HEK293 (cell line): ENCODE data around the gene LAMB1.

ENCODE experiments used
- CTCF ChIA-PET: fragments of 350-600 bp; formaldehyde crosslinking; extraction: SDS; loops from one replicate; lab custom pipeline; 2021; ENCODE audit warnings: antibody characterized with exemption; lab: Yijun Ruan, JAX
- POLR2A ChIA-PET: fragments of 300-600 bp; formaldehyde crosslinking; extraction: SDS; loops from one replicate; lab custom pipeline; 2020; ENCODE audit warnings: antibody characterized with exemption, inconsistent platforms; lab: Yijun Ruan, JAX
- H3K27ac ChIP-seq: fragments of 200-500 bp; sonication (Bioruptor generic); 2 replicates; pipeline ENCODE4 v1.5.1; 2014; ENCODE audit warnings: low read depth, low read length, control low read depth, inconsistent platforms; ENCODE audit errors: extremely low read depth
- H3K36me3 ChIP-seq, 2 experiments: fragments of 200-500 bp in 1 of 2; sonication (Bioruptor generic) in 1 of 2; 1 replicate in 1 of 2; 2 replicates in 1 of 2; pipeline ENCODE4 v1.5.1; 2014 to 2017; ENCODE audit warnings: inconsistent platforms in 2 of 2, low read length in 2 of 2; ENCODE audit not compliant: control insufficient read depth in 2 of 2, insufficient read depth in 1 of 2
- H3K4me1 ChIP-seq: fragments of 200-500 bp; sonication (Bioruptor generic); 2 replicates; pipeline ENCODE4 v1.5.1; 2014; ENCODE audit warnings: mild to moderate bottlenecking, low read length, inconsistent platforms; ENCODE audit not compliant: control insufficient read depth, insufficient read depth
- H3K4me3 ChIP-seq: 2 replicates; pipeline ENCODE4 v1.5.1; 2011; ENCODE audit warnings: low read depth, mild to moderate bottlenecking, control low read depth, low read length, moderate library complexity
- H3K9me3 ChIP-seq: fragments of 200-500 bp; sonication (Bioruptor generic); 2 replicates; pipeline ENCODE4 v1.5.1; 2014; ENCODE audit warnings: low read depth, low read length, inconsistent platforms; ENCODE audit not compliant: control insufficient read depth, insufficient read depth
- BCL6B ChIP-seq: fragments of 450-650 bp; formaldehyde crosslinking; IDR thresholded peaks from 2 replicates; pipeline ENCODE4 v1.5.1; 2017; ENCODE audit warnings: missing biosample characterization, missing genetic modification characterization
- GLI2 ChIP-seq: fragments of 450-650 bp; formaldehyde crosslinking; IDR thresholded peaks from 2 replicates; pipeline ENCODE4; 2017; ENCODE audit warnings: missing biosample characterization, missing genetic modification characterization, low read depth, borderline replicate concordance
- GLI4 ChIP-seq: fragments of 450-650 bp; formaldehyde crosslinking; IDR thresholded peaks from 2 replicates; pipeline ENCODE4 v1.5.1; 2016; ENCODE audit warnings: missing biosample characterization, missing genetic modification characterization
- GLIS2 ChIP-seq: fragments of 450-650 bp; formaldehyde crosslinking; IDR thresholded peaks from 2 replicates; pipeline ENCODE4 v1.5.1; 2016; ENCODE audit warnings: missing biosample characterization, missing genetic modification characterization
- MZF1 ChIP-seq: fragments of 450-650 bp; formaldehyde crosslinking; IDR thresholded peaks from 2 replicates; pipeline ENCODE4 v1.5.1; 2017; ENCODE audit warnings: missing biosample characterization, missing genetic modification characterization, borderline replicate concordance
- PRDM1 ChIP-seq: fragments of 450-650 bp; formaldehyde crosslinking; IDR thresholded peaks from 2 replicates; pipeline ENCODE4; 2016; ENCODE audit warnings: missing biosample characterization, missing genetic modification characterization
- SCRT2 ChIP-seq: fragments of 450-650 bp; formaldehyde crosslinking; IDR thresholded peaks from 2 replicates; pipeline ENCODE4 v1.5.1; 2016; ENCODE audit warnings: missing biosample characterization, missing genetic modification characterization
- SP2 ChIP-seq: fragments of 450-650 bp; formaldehyde crosslinking; IDR thresholded peaks from 2 replicates; pipeline ENCODE4 v1.5.1; 2016; ENCODE audit warnings: missing biosample characterization, missing genetic modification characterization
- TCF7L2 ChIP-seq: IDR thresholded peaks from 2 replicates; pipeline ENCODE4 v1.6.1; 2011; ENCODE audit warnings: low read depth, mild to moderate bottlenecking, inconsistent platforms, low read length, moderate library complexity, borderline replicate concordance
- ZBTB44 ChIP-seq: fragments of 450-650 bp; IDR thresholded peaks from 2 replicates; pipeline ENCODE4 v1.5.1; 2018; ENCODE audit warnings: missing biosample characterization, mild to moderate bottlenecking, missing genetic modification characterization
- ZBTB48 ChIP-seq: fragments of 450-650 bp; formaldehyde crosslinking; IDR thresholded peaks from 2 replicates; pipeline ENCODE4 v1.5.1; 2016; ENCODE audit warnings: missing biosample characterization, missing genetic modification characterization
- ZNF140 ChIP-seq: fragments of 450-650 bp; formaldehyde crosslinking; IDR thresholded peaks from 2 replicates; pipeline ENCODE4 v1.5.1; 2016; ENCODE audit warnings: missing biosample characterization, missing genetic modification characterization
- ZNF16 ChIP-seq: fragments of 450-650 bp; formaldehyde crosslinking; IDR thresholded peaks from 2 replicates; pipeline ENCODE4 v1.5.1; 2016; ENCODE audit warnings: low read depth, missing biosample characterization, missing genetic modification characterization
- ZNF211 ChIP-seq: fragments of 450-650 bp; formaldehyde crosslinking; IDR thresholded peaks from 2 replicates; pipeline ENCODE4 v1.5.1; 2016; ENCODE audit warnings: low read depth, missing biosample characterization, missing genetic modification characterization
- ZNF24 ChIP-seq: fragments of 450-650 bp; formaldehyde crosslinking; IDR thresholded peaks from 2 replicates; pipeline ENCODE4 v1.5.1; 2016; ENCODE audit warnings: missing biosample characterization, missing genetic modification characterization
- ZNF394 ChIP-seq: fragments of 450-650 bp; formaldehyde crosslinking; IDR thresholded peaks from 2 replicates; pipeline ENCODE4 v1.5.1; 2016; ENCODE audit warnings: missing biosample characterization, missing genetic modification characterization, mild to moderate bottlenecking, moderate library complexity, borderline replicate concordance
- ZNF639 ChIP-seq: fragments of 450-650 bp; formaldehyde crosslinking; IDR thresholded peaks from 2 replicates; pipeline ENCODE4 v1.5.1; 2016; ENCODE audit warnings: missing biosample characterization, missing genetic modification characterization
- ZSCAN18 ChIP-seq: fragments of 450-650 bp; formaldehyde crosslinking; IDR thresholded peaks from 2 replicates; pipeline ENCODE4 v1.5.1; 2016; ENCODE audit warnings: missing biosample characterization, missing genetic modification characterization
- ZXDB ChIP-seq: fragments of 450-650 bp; formaldehyde crosslinking; IDR thresholded peaks from 2 replicates; pipeline ENCODE4 v1.5.1; 2016; ENCODE audit warnings: missing biosample characterization, missing genetic modification characterization
- TF ChIP-seq, protein P1 (sequence below): fragments of 450-650 bp; formaldehyde crosslinking; conservative IDR thresholded peaks from 2 replicates; pipeline ENCODE4 v1.5.1; 2016; ENCODE audit warnings: low read depth, missing biosample characterization, missing genetic modification characterization
- TF ChIP-seq, protein P2 (sequence below): fragments of 450-650 bp; formaldehyde crosslinking; IDR thresholded peaks from 2 replicates; pipeline ENCODE4 v1.5.1; 2016; ENCODE audit warnings: missing biosample characterization, missing genetic modification characterization, low read depth

LAMB1 gene

DNA sequence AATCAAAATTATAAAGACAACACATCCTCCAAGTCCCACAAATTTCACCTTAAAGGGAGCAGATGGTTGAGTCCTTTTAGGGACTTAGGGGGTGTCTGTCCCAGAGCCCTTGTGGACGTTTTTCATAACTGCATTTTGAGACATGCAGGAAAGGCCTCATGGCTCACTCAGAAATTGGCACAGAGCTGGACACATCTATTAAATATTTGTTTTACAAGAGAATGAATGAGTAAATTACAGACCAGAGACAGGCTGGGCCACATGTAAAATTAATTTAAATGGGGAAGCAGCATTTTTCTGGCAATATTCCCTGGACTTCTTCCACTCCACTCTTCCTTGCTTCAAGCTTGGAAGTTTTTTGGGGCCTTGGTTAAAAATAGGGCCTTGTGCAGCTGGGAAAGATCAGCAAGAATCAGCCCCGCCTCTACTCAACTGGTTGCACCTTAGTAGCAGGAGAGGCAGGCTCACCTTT is 20.0 kb downstream of the LAMB1 start (continued):
- TF ChIP-seq ZBTB44 (tag by site-specific recombination) (no peak), GLI4 (tag by site-specific recombination) (no peak)
- TF ChIP-seq, protein P1, sequence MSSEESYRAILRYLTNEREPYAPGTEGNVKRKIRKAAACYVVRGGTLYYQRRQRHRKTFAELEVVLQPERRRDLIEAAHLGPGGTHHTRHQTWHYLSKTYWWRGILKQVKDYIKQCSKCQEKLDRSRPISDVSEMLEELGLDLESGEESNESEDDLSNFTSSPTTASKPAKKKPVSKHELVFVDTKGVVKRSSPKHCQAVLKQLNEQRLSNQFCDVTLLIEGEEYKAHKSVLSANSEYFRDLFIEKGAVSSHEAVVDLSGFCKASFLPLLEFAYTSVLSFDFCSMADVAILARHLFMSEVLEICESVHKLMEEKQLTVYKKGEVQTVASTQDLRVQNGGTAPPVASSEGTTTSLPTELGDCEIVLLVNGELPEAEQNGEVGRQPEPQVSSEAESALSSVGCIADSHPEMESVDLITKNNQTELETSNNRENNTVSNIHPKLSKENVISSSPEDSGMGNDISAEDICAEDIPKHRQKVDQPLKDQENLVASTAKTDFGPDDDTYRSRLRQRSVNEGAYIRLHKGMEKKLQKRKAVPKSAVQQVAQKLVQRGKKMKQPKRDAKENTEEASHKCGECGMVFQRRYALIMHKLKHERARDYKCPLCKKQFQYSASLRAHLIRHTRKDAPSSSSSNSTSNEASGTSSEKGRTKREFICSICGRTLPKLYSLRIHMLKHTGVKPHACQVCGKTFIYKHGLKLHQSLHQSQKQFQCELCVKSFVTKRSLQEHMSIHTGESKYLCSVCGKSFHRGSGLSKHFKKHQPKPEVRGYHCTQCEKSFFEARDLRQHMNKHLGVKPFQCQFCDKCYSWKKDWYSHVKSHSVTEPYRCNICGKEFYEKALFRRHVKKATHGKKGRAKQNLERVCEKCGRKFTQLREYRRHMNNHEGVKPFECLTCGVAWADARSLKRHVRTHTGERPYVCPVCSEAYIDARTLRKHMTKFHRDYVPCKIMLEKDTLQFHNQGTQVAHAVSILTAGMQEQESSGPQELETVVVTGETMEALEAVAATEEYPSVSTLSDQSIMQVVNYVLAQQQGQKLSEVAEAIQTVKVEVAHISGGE (tag by site-specific recombination): no peak

GRCh38 chr7:107982042-107982840 is 20.7 kb downstream of the LAMB1 start:
- Histone ChIP-seq H3K36me3 (peaks cover 32 to 40% of the 10 kb centered on the region in 2 experiments), H3K4me3 (no peak overlapping the region), H3K27ac (no peak overlapping the region), H3K9me3 (no peaks in the 10 kb centered on the region), H3K4me1 (no peaks in the 10 kb centered on the region)
- no peak for TF ChIP-seq PRDM1
- TF ChIP-seq ZNF394 (tag by site-specific recombination): no peak
- no peak for TF ChIP-seq ZNF16
- no peak for TF ChIP-seq ZNF211 (tag by site-specific recombination)
- TF ChIP-seq BCL6B (tag by site-specific recombination): no peak
- TF ChIP-seq GLIS2: no peak
- TF ChIP-seq ZBTB48 (tag by site-specific recombination): no peak
- no peak for TF ChIP-seq ZNF639 (tag by site-specific recombination)
- ChIA-PET CTCF (interaction anchor here (0.6 to 1.4 kb wide), 5 partner anchors 15 to 121 kb away, joined by 3 to 4 read pairs (median 3); no protein-coding TSS in a partner anchor), POLR2A (no interaction called here)

- no peaks in the 10 kb centered on the region for H3K9me3 ChIP-seq
- H3K4me3 ChIP-seq: no peak overlapping the region
- H3K27ac ChIP-seq: no peak overlapping the region
- H3K36me3 ChIP-seq: peaks cover 32 to 41% of the 10 kb centered on the region in 2 experiments
- ChIA-PET POLR2A (no interaction called here), CTCF (interaction anchor here (0.9 to 1.4 kb wide), 2 partner anchors 15 to 57 kb away, joined by 3 read pairs; no protein-coding TSS in a partner anchor)
- no peaks in the 10 kb centered on the region for H3K4me1 ChIP-seq
- TF ChIP-seq ZSCAN18 (tag by site-specific recombination) (no peak), ZNF24 (tag by site-specific recombination) (no peak), SCRT2 (no peak), ZNF140 (tag by site-specific recombination) (no peak), GLI2 (tag by site-specific recombination) (no peak), ZXDB (tag by site-specific recombination) (no peak), TCF7L2 (no peak), MZF1 (no peak), SP2 (no peak)
- TF ChIP-seq, protein P2, sequence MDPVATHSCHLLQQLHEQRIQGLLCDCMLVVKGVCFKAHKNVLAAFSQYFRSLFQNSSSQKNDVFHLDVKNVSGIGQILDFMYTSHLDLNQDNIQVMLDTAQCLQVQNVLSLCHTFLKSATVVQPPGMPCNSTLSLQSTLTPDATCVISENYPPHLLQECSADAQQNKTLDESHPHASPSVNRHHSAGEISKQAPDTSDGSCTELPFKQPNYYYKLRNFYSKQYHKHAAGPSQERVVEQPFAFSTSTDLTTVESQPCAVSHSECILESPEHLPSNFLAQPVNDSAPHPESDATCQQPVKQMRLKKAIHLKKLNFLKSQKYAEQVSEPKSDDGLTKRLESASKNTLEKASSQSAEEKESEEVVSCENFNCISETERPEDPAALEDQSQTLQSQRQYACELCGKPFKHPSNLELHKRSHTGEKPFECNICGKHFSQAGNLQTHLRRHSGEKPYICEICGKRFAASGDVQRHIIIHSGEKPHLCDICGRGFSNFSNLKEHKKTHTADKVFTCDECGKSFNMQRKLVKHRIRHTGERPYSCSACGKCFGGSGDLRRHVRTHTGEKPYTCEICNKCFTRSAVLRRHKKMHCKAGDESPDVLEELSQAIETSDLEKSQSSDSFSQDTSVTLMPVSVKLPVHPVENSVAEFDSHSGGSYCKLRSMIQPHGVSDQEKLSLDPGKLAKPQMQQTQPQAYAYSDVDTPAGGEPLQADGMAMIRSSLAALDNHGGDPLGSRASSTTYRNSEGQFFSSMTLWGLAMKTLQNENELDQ (tag by site-specific recombination): no peak
These were observed 21.5 kb downstream of the LAMB1 start for GRCh38 chr7:107981466-107981865.
